Sigmoid colon (tissue), 4 donors: ENCODE results near the gene LRRC7.

Source experiments
- EP300 ChIP-seq, 4 donors: sonication (generic); formaldehyde crosslinking; IDR thresholded peaks; one replicate each; pipeline ENCODE4 v1.6.1; 2017; ENCODE audit warnings: antibody characterized with exemption in 4 of 4
- POLR2AphosphoS5 ChIP-seq, 4 donors: sonication (generic); formaldehyde crosslinking; IDR thresholded peaks; one replicate each; pipeline ENCODE4 v1.6.1; 2017; ENCODE audit warnings: antibody characterized with exemption in 4 of 4

DNA sequence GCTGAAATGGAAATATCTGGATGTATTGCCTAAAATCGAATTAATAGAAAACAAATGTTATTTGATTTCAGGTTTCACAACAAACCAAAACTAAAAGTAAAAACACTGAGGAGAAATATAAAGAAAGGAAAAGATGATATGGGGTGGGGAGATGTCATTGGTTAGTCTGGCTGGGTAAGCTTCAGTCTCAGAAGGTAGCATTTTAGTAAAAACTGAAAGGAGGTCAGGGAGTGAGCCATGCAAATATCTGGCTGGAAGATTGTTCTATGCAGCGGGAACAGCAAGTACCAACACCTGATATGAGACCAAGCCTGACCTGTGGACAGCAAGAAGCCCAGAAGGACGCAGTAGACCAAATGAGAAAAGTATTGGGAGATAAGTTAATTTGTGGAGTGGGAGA lies 373.1 kb downstream of the LRRC7 start:
- TF ChIP-seq POLR2AphosphoS5 (IDR thresholded peaks at IDR 0.05) (no peak), EP300 (IDR thresholded peaks at IDR 0.05) (no peak)
